Glomerular endothelial cell (primary cell): ENCODE data around the gene PSMB7. TPM values are rescaled to one million over a fixed set of nuclear protein-coding genes. Genes with fewer than 3 reads are reported as not detected.

Experiments used
- DNase-seq: peaks from one replicate; pipeline ENCODE4 v3.0.0-alpha.2; 2011; ENCODE audit warnings: low read depth, low spot score; ENCODE audit errors: extremely low read depth
- total RNA-seq: library from RNA; depleted of rRNA; stranded (reverse); fragments of >200 nt; gene quantifications from 2 replicates; pipeline ENCODE4 v1.2.3, GENCODE V29; 2015

Gene PSMB7
- total RNA-seq, 1 donor from 2014 or later: 264 TPM

GRCh38 chr9:124385623-124386022, 29.6 kb downstream of the PSMB7 start:
- DNase-seq: no peak

DNA sequence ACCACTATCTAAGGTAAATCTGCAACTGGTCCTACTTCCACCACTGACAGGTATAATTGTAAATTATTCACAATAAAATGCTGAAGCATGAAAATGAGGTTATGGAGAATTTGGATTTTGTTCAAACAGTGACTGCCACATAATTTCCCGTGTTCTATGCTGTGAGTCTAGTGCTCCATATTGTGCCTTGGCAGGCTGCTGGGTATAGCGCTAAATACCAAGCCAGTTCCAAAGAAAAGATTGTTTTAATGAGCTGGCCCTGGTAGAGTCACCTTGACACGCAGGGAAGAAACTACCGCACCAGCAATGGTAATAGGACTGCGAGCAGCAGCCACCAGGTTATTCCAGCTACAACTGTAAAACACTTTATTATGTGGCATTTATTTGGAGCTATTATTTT, 30.4 kb downstream of the PSMB7 start:
- no peak for DNase-seq

- DNase-seq: no peak
Measured at GRCh38 chr9:124384210-124384609, 31.0 kb downstream of the PSMB7 start.

GRCh38 chr9:124381170-124381945, 33.9 kb downstream of the PSMB7 start:
- no peak for DNase-seq

- DNase-seq: no peak
Measured at GRCh38 chr9:124377551-124378406, 37.5 kb downstream of the PSMB7 start.

GRCh38 chr9:124376329-124376728, 38.9 kb downstream of the PSMB7 start:
- DNase-seq: no peak

DNA sequence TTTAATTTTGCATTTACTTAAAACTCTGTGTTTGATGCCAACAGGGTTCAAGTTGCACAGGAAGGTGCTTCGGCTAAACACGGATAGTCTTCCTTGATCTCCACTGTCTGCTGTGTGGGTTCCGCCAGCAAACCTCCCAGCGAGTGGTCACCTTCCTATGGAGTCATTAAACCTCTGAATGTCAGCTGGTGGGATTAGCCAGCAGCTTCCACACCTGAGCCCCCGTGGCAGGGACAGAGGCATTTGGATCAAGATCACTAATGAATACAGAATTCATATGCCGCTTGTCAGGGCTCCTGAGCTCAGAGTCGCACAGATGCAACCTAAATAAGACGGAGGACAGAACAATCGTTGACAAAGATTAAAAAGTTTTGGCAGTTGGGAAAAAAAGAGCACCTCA, 39.5 kb downstream of the PSMB7 start:
- no peak for DNase-seq

- no peak for DNase-seq
Measured at GRCh38 chr9:124373851-124374250, 41.4 kb downstream of the PSMB7 start.

GRCh38 chr9:124373386-124373785, 41.9 kb downstream of the PSMB7 start:
- no peak for DNase-seq

GRCh38 chr9:124372038-124372437, 43.2 kb downstream of the PSMB7 start:
- DNase-seq: no peak

DNA sequence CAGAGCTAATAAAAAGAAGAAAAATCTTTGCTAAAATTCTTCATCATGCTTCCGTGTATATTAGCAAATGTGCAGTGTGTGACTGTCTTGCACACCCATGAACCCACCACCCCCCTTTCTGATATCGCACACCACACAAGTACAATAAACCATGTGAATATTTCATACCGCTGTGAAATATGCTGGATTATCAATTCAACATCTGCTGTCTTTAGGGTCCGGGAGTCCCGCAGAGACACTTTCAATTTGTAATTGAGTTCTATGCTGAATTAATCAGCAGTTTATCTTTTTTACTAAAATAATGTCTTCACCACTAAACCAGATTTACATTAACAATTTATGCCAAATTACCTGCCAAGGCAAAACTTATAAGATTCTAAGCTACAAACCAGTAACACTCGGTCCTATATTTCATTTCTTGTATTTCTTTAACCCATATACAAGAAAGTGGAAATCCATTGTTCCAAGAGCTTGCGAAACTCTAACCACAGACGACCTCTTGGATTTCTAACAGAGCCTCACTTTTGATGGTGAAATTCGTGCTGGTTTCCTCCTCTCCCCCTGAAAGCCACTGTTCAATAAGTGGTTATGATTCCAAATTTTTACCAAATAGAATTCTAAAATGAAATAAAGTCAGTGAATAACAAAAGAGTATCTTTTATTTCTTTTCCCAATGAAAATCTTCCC, 44.2 kb downstream of the PSMB7 start:
- no peak for DNase-seq

GRCh38 chr9:124369231-124369797, 45.9 kb downstream of the PSMB7 start:
- no peak for DNase-seq

DNA sequence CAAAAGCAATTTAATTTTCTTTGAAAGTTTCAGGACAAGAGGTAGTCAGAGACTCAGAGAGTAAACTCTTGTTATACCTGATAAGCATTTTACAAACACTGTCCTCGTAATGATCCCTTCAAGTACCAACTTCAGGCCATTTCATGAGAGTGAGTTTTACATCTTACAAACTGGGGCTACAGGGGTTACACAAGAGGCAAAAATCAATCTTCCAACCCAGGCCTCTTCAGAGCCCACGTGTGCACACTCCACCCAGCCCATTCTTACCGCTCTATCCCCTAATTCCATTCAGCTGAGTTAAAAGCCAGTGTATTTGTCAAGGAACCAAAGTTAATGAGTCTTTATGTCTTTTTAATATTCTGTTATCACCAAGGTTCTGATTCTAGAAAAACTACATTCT, 46.5 kb downstream of the PSMB7 start:
- DNase-seq: no peak

DNA sequence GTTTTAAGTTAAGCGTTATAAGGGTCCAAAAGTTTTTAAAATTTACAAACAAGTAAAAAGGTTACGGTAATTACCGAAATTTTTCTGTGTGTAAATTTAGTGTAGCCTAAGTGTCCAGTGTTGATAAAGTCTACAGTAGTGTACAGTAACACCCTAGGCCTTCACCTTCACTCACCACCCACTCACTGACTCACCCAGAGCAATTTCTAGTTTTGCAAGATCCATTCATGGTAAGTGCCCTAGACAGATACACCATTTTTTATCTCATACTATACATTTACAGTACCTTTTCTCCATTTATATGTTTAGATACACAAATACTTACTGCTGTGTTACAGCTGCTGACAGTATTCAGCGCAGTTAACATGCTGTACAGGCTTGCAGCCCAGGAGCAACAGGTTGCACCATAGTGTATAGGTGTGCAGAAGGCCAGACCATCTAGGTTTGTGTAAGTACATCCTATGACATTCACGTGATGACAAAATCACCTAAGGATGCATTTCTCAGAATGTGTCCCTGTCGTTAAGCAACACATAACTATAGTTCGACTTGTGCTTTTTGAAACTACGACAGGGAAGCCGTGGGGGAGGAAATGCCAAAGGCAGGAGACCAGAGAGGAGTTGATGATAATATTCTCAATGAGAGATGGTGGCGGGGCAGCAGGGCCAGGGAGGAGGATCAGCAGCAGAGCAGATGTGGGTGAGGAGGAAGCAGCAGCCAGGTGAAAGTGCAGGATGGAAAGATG, 48.6 kb downstream of the PSMB7 start:
- DNase-seq: no peak

GRCh38 chr9:124365036-124365435, 50.2 kb downstream of the PSMB7 start:
- no peak for DNase-seq

DNA sequence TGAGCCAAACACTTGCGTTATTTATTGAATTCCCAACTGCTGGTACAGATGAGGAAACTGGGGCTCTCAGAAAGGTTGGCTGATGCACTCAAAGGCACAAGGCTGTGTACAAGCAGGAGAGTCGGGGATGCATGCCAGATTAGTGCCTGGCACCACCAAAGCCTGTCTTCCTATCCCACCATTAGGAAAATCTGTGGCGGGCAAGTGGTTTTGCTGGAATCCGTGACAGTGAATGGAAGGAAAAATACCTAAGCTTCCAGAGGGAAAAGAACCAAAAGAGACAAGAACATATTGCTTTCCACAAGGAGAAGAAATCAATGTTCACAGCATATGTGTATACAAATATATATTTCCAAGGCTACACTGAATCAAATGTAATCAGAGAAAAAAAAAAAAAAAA, 51.1 kb downstream of the PSMB7 start:
- no peak for DNase-seq

DNA sequence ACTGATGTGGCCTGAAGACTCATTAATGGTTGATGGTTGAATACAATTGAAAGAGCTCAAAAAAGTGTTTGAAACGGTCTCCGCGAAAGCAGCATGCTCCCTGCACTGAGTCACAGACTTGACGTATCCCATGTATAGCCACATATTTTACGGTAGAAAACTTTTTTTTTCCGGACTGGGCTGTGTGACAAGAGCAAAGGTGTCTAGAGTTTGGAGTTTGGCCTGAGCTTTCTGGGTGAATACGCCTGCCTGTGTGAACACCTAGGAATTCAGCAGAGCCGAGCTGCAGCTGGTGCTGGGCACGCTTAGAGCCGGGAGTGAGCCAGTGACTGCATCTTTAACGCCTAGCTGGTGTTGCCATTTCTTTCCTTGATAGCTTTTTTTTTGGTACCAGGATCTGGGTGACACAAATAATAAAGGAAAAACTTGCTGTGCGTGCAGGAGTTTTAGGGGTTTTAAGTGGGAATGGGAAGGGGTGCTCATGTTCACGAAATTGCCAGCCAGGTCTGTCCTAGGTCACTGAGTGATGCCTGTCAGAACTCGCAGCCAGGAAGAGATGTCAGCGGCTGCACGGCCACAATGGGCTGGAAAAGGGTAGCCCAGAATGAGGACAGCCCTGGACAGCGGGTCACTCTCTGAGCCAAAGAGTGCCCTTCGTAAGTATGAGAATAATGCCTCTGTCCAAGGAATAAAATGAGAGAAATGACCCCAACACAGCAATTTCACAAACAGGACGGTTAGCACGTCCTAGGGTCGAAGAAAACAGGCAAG, 51.7 kb downstream of the PSMB7 start:
- no peak for DNase-seq

- DNase-seq: no peak
Measured at GRCh38 chr9:124361128-124361527, 54.1 kb downstream of the PSMB7 start.

- no peak for DNase-seq
Measured at GRCh38 chr9:124359855-124360678, 55.2 kb downstream of the PSMB7 start.
